Activated naive CD4-positive, alpha-beta T cell treated with anti-CD3 and anti-CD28 coated beads, Interleukin-2, amount 10 ng/mL, durations not matched to agents 7 days and 5 days (primary cell): Measurements from ENCODE around the gene ST8SIA2.

ENCODE experiments used
- CTCF ChIA-PET: fragments of 350-600 bp; sonication (Branson Sonifier 250); formaldehyde crosslinking; loops from one replicate; lab custom pipeline; 2021; ENCODE audit warnings: antibody characterized with exemption; lab: Charles Lee
- DNase-seq: peaks from one replicate; pipeline ENCODE4 v3.0.0-alpha.2; 2020
- H3K27ac Mint-ChIP-seq: one replicate; pipeline ENCODE4 v1.8.0; 2021; ENCODE audit warnings: mild to moderate bottlenecking, moderate library complexity, mixed read lengths
- H3K27me3 Mint-ChIP-seq: one replicate; pipeline ENCODE4 v1.8.0; 2021; ENCODE audit warnings: mild to moderate bottlenecking, mixed read lengths
- H3K36me3 Mint-ChIP-seq: one replicate; pipeline ENCODE4 v1.8.0; 2021; ENCODE audit warnings: mixed read lengths
- H3K4me1 Mint-ChIP-seq: one replicate; pipeline ENCODE4 v1.8.0; 2021; ENCODE audit warnings: mixed read lengths
- H3K4me3 Mint-ChIP-seq: one replicate; pipeline ENCODE4 v1.8.0; 2021; ENCODE audit warnings: mild to moderate bottlenecking, moderate library complexity, mixed read lengths
- H3K9me3 Mint-ChIP-seq: one replicate; pipeline ENCODE4 v1.8.0; 2021; ENCODE audit warnings: mixed read lengths

Gene ST8SIA2

GRCh38 chr15:92384381-92384780, 9.3 kb upstream of the ST8SIA2 start:
- no peaks in the 10 kb centered on the region for H3K4me1 Mint-ChIP-seq
- H3K9me3 Mint-ChIP-seq, result no peaks in the 10 kb centered on the region
- no peak for DNase-seq
- CTCF ChIA-PET, result interaction anchor here (0.8 to 1.9 kb wide), 2 partner anchors 10 to 287 kb away, joined by 3 to 5 read pairs; partner anchors contain the start of gene ST8SIA2
- H3K4me3 Mint-ChIP-seq, result no peak overlapping the region
- H3K36me3 Mint-ChIP-seq, result no peaks in the 10 kb centered on the region
- no peak overlapping the region for H3K27ac Mint-ChIP-seq
- H3K27me3 Mint-ChIP-seq, result peaks cover 47% of the 10 kb centered on the region

GRCh38 chr15:92385096-92385495, 8.6 kb upstream of the ST8SIA2 start:
- CTCF ChIA-PET, result interaction anchor here (0.8 to 1.9 kb wide), 2 partner anchors 9 to 288 kb away, joined by 3 to 5 read pairs; partner anchors contain the start of gene ST8SIA2
- Mint-ChIP-seq H3K4me1 (no peaks in the 10 kb centered on the region), H3K36me3 (no peaks in the 10 kb centered on the region), H3K27ac (no peak overlapping the region), H3K9me3 (no peaks in the 10 kb centered on the region), H3K27me3 (peaks cover 50% of the 10 kb centered on the region), H3K4me3 (no peak overlapping the region)
- no peak for DNase-seq

GRCh38 chr15:92391640-92392039, 2.0 kb upstream of the ST8SIA2 start:
- DNase-seq, result peak; percentile 40
- peaks cover 91% of the 10 kb centered on the region for H3K27me3 Mint-ChIP-seq
- H3K9me3 Mint-ChIP-seq, result no peaks in the 10 kb centered on the region
- peaks cover 7% of the 10 kb centered on the region for H3K4me1 Mint-ChIP-seq
- no peak overlapping the region for H3K4me3 Mint-ChIP-seq
- no peak overlapping the region for H3K27ac Mint-ChIP-seq
- no peaks in the 10 kb centered on the region for H3K36me3 Mint-ChIP-seq
- CTCF ChIA-PET, result interaction anchor here (0.7 to 2.8 kb wide), 5 partner anchors 10 to 323 kb away, joined by 3 to 11 read pairs (median 3); no protein-coding TSS in a partner anchor

- Mint-ChIP-seq H3K27ac (no peak overlapping the region), H3K4me1 (peaks cover 7% of the 10 kb centered on the region), H3K9me3 (no peaks in the 10 kb centered on the region), H3K36me3 (no peaks in the 10 kb centered on the region), H3K27me3 (peaks cover 96% of the 10 kb centered on the region), H3K4me3 (no peak overlapping the region)
- CTCF ChIA-PET, result interaction anchor here (2.8 kb wide), 1 partner anchor 323 kb away, joined by 11 read pairs; no protein-coding TSS in a partner anchor
- DNase-seq, result no peak
These were observed 1.2 kb upstream of the ST8SIA2 start for GRCh38 chr15:92392462-92392861.

GRCh38 chr15:92393980-92394308, 263 bp downstream of the ST8SIA2 start:
- no peak overlapping the region for H3K4me3 Mint-ChIP-seq
- no peaks in the 10 kb centered on the region for H3K9me3 Mint-ChIP-seq
- H3K27ac Mint-ChIP-seq, result no peak overlapping the region
- CTCF ChIA-PET, result interaction anchor here (1.3 kb wide), 1 partner anchor 9 kb away, joined by 3 read pairs; no protein-coding TSS in a partner anchor
- H3K27me3 Mint-ChIP-seq, result peaks cover 92% of the 10 kb centered on the region
- no peaks in the 10 kb centered on the region for H3K36me3 Mint-ChIP-seq
- DNase-seq, result no peak
- H3K4me1 Mint-ChIP-seq, result peaks cover 7% of the 10 kb centered on the region

- Mint-ChIP-seq H3K9me3 (no peaks in the 10 kb centered on the region), H3K27ac (no peak overlapping the region), H3K27me3 (peaks cover 90% of the 10 kb centered on the region), H3K4me1 (peaks cover 7% of the 10 kb centered on the region), H3K36me3 (no peaks in the 10 kb centered on the region), H3K4me3 (no peak overlapping the region)
- DNase-seq, result no peak
- CTCF ChIA-PET, result interaction anchor here (1.3 kb wide), 1 partner anchor 10 kb away, joined by 3 read pairs; no protein-coding TSS in a partner anchor
These were observed 822 bp downstream of the ST8SIA2 start for GRCh38 chr15:92394309-92395097.

GRCh38 chr15:92395098-92395635, 1.5 kb downstream of the ST8SIA2 start:
- CTCF ChIA-PET, result no interaction called here
- DNase-seq, result no peak
- Mint-ChIP-seq H3K9me3 (no peaks in the 10 kb centered on the region), H3K27me3 (peaks cover 91% of the 10 kb centered on the region), H3K27ac (no peak overlapping the region), H3K4me1 (peaks cover 7% of the 10 kb centered on the region), H3K36me3 (no peaks in the 10 kb centered on the region), H3K4me3 (no peak overlapping the region)

GRCh38 chr15:92399271-92399950, 5.7 kb downstream of the ST8SIA2 start:
- Mint-ChIP-seq H3K27me3 (peaks cover 62% of the 10 kb centered on the region), H3K27ac (no peak overlapping the region), H3K4me1 (peaks cover 4% of the 10 kb centered on the region), H3K36me3 (no peaks in the 10 kb centered on the region), H3K4me3 (no peak overlapping the region), H3K9me3 (no peaks in the 10 kb centered on the region)
- CTCF ChIA-PET, result no interaction called here
- no peak for DNase-seq

- DNase-seq, result no peak
- no peak overlapping the region for H3K27ac Mint-ChIP-seq
- CTCF ChIA-PET, result no interaction called here
- H3K4me3 Mint-ChIP-seq, result no peak overlapping the region
- H3K36me3 Mint-ChIP-seq, result no peaks in the 10 kb centered on the region
- no peaks in the 10 kb centered on the region for H3K4me1 Mint-ChIP-seq
- peaks cover 50% of the 10 kb centered on the region for H3K27me3 Mint-ChIP-seq
- no peaks in the 10 kb centered on the region for H3K9me3 Mint-ChIP-seq
These were observed 6.9 kb downstream of the ST8SIA2 start for GRCh38 chr15:92400573-92400972.

- Mint-ChIP-seq H3K27ac (no peak overlapping the region), H3K4me3 (no peak overlapping the region), H3K36me3 (no peaks in the 10 kb centered on the region), H3K27me3 (peaks cover 44% of the 10 kb centered on the region), H3K9me3 (no peaks in the 10 kb centered on the region), H3K4me1 (no peaks in the 10 kb centered on the region)
- CTCF ChIA-PET, result no interaction called here
- DNase-seq, result no peak
These were observed 7.5 kb downstream of the ST8SIA2 start for GRCh38 chr15:92400980-92401787.

GRCh38 chr15:92402751-92403150, 9.1 kb downstream of the ST8SIA2 start:
- Mint-ChIP-seq H3K27me3 (peaks cover 28% of the 10 kb centered on the region), H3K4me3 (no peak overlapping the region), H3K9me3 (no peaks in the 10 kb centered on the region), H3K4me1 (no peaks in the 10 kb centered on the region), H3K27ac (no peak overlapping the region), H3K36me3 (no peaks in the 10 kb centered on the region)
- no peak for DNase-seq
- CTCF ChIA-PET, result no interaction called here

- no peak for DNase-seq
- Mint-ChIP-seq H3K27ac (no peak overlapping the region), H3K9me3 (no peaks in the 10 kb centered on the region), H3K4me1 (no peaks in the 10 kb centered on the region), H3K36me3 (no peaks in the 10 kb centered on the region), H3K4me3 (no peak overlapping the region), H3K27me3 (peaks cover 13% of the 10 kb centered on the region)
- CTCF ChIA-PET, result interaction anchor here (0.6 to 1.4 kb wide), 3 partner anchors 13 to 1049 kb away, joined by 3 to 4 read pairs (median 3); no protein-coding TSS in a partner anchor
These were observed 12.3 kb downstream of the ST8SIA2 start for GRCh38 chr15:92405942-92406341.

- Mint-ChIP-seq H3K27me3 (peaks cover 15% of the 10 kb centered on the region), H3K36me3 (no peaks in the 10 kb centered on the region), H3K4me1 (no peaks in the 10 kb centered on the region), H3K27ac (no peak overlapping the region), H3K9me3 (no peaks in the 10 kb centered on the region), H3K4me3 (no peak overlapping the region)
- CTCF ChIA-PET, result no interaction called here
- DNase-seq, result no peak
These were observed 13.6 kb downstream of the ST8SIA2 start for GRCh38 chr15:92407321-92407720.

GRCh38 chr15:92407916-92408315, 14.2 kb downstream of the ST8SIA2 start:
- CTCF ChIA-PET, result no interaction called here

More at GRCh38 chr15:92407916-92408315, 14.2 kb downstream of the ST8SIA2 start:
- Mint-ChIP-seq H3K36me3 (no peaks in the 10 kb centered on the region), H3K27me3 (peaks cover 10% of the 10 kb centered on the region), H3K9me3 (no peaks in the 10 kb centered on the region), H3K4me3 (no peak overlapping the region), H3K27ac (no peak overlapping the region), H3K4me1 (no peaks in the 10 kb centered on the region)
- DNase-seq, result no peak
